B cell (primary cell): Measurements from ENCODE around the gene LRTM1. TPM values are rescaled to one million over a fixed set of nuclear protein-coding genes. Genes with fewer than 3 reads are reported as not detected.

Source experiments
- ATAC-seq: fragments of 200-7000 bp; cut with Tn5 transposase; one replicate; pipeline ENCODE4 v1.10.0; 2021; ENCODE audit warnings: low read depth, mild to moderate bottlenecking, moderate number of reproducible peaks, moderate library complexity
- CTCF ChIA-PET: fragments of 350-600 bp; sonication (Branson Sonifier 250); formaldehyde crosslinking; loops from one replicate; lab custom pipeline; 2021; ENCODE audit warnings: antibody characterized with exemption, inconsistent platforms; lab: Charles Lee
- POLR2A ChIA-PET: fragments of 350-600 bp; sonication (Branson Sonifier 250); formaldehyde crosslinking; loops from one replicate; lab custom pipeline; 2021; ENCODE audit warnings: antibody characterized with exemption; lab: Charles Lee
- DNase-seq: peaks from one replicate; pipeline ENCODE4 v3.0.0; 2013
- H2AFZ ChIP-seq: 2 replicates; pipeline ENCODE4 v1.6.1; 2012; ENCODE audit warnings: mild to moderate bottlenecking, low read depth, low read length; ENCODE audit not compliant: insufficient read depth, poor library complexity, severe bottlenecking
- H3K27ac ChIP-seq, 2 donors: 1 replicate in 1 of 2; 2 replicates in 1 of 2; pipeline ENCODE4 v1.5.1; 2012 to 2013; ENCODE audit warnings: low read length in 2 of 2, mild to moderate bottlenecking in 2 of 2, moderate library complexity in 1 of 2
- H3K27me3 ChIP-seq, 4 experiments: fragments of 200-600 bp in 1 of 4; sonication (generic) in 1 of 4; replicated peaks in 1 of 4; 1 replicate in 2 of 4; 2 replicates in 2 of 4; pipeline versions ENCODE4 v1.6.1 to v1.7.0; 2013 to 2016; ENCODE audit warnings: low read length in 3 of 4, mild to moderate bottlenecking in 2 of 4, mixed read lengths in 1 of 4, moderate library complexity in 1 of 4; ENCODE audit not compliant: insufficient read depth in 4 of 4, control insufficient read depth in 3 of 4; ENCODE audit errors: control extremely low read depth in 1 of 4
- H3K36me3 ChIP-seq, 2 experiments: replicated peaks in 1 of 2; 1 replicate in 1 of 2; 2 replicates in 1 of 2; pipeline versions ENCODE4 v1.6.1 to v1.7.1; 2013; ENCODE audit warnings: low read length in 1 of 2; ENCODE audit not compliant: insufficient read depth in 2 of 2, control insufficient read depth in 1 of 2; ENCODE audit errors: control extremely low read depth in 1 of 2, extremely low read depth in 1 of 2
- H3K4me1 ChIP-seq, 2 donors: fragments of 200-600 bp in 1 of 2; sonication (generic) in 1 of 2; 1 replicate in 1 of 2; 2 replicates in 1 of 2; pipeline versions ENCODE4 v1.5.1 to v1.6.1; 2013 to 2017; ENCODE audit warnings: low read length in 2 of 2; ENCODE audit not compliant: control insufficient read depth in 2 of 2, insufficient read depth in 2 of 2
- H3K4me2 ChIP-seq: replicated peaks from 2 replicates; pipeline ENCODE3; 2012; ENCODE audit warnings: mild to moderate bottlenecking, low read depth, low read length; ENCODE audit not compliant: poor library complexity, severe bottlenecking
- H3K4me3 ChIP-seq, 5 experiments: fragments of 200-600 bp in 1 of 5; sonication (generic) in 1 of 5; 1 replicate in 3 of 5; 2 replicates in 2 of 5; pipeline versions ENCODE4 v1.5.1 to v1.7.0; 2011 to 2016; ENCODE audit warnings: low read length in 4 of 5, mild to moderate bottlenecking in 4 of 5, low read depth in 2 of 5, control low read depth in 1 of 5, moderate library complexity in 1 of 5; ENCODE audit not compliant: insufficient read depth in 1 of 5; ENCODE audit errors: control extremely low read depth in 1 of 5, extremely low read depth in 1 of 5
- H3K79me2 ChIP-seq: fragments of 200-600 bp; sonication (generic); one replicate; pipeline ENCODE4 v1.6.0; 2016; ENCODE audit warnings: low read length; ENCODE audit not compliant: control insufficient read depth, insufficient read depth
- H3K9ac ChIP-seq: fragments of 200-600 bp; sonication (generic); 2 replicates; pipeline ENCODE4 v1.6.1; 2017; ENCODE audit warnings: mild to moderate bottlenecking, low read length, moderate library complexity
- H3K9me3 ChIP-seq, 3 donors: one replicate each; pipeline versions ENCODE4 v1.6.1 to v1.7.1; 2013; ENCODE audit warnings: low read length in 2 of 3; ENCODE audit not compliant: control insufficient read depth in 2 of 3, insufficient read depth in 1 of 3; ENCODE audit errors: control extremely low read depth in 1 of 3
- H4K20me1 ChIP-seq: 2 replicates; pipeline ENCODE4 v1.6.0; 2012; ENCODE audit warnings: mild to moderate bottlenecking, low read length; ENCODE audit not compliant: insufficient read depth, control insufficient read depth, poor library complexity, severe bottlenecking
- H3K27ac Mint-ChIP-seq: one replicate; pipeline ENCODE4 v1.8.0; 2021; ENCODE audit warnings: mixed read lengths
- H3K27me3 Mint-ChIP-seq: one replicate; pipeline ENCODE4 v1.8.0; 2021; ENCODE audit warnings: mixed read lengths
- H3K4me1 Mint-ChIP-seq: one replicate; pipeline ENCODE4 v1.8.0; 2021; ENCODE audit warnings: mixed read lengths
- H3K4me3 Mint-ChIP-seq: one replicate; pipeline ENCODE4 v1.8.0; 2021; ENCODE audit warnings: mixed read lengths
- H3K9me3 Mint-ChIP-seq: one replicate; pipeline ENCODE4 v1.8.0; 2022; ENCODE audit warnings: mixed read lengths; ENCODE audit not compliant: insufficient read depth
- CTCF ChIP-seq: fragments of 200-600 bp; IDR thresholded peaks from one replicate; pipeline ENCODE4 v1.8.0; 2022; ENCODE audit warnings: antibody characterized with exemption, mild to moderate bottlenecking
- EZH2 ChIP-seq: IDR thresholded peaks from 2 replicates; pipeline ENCODE4 v1.6.1; 2012; ENCODE audit warnings: borderline replicate concordance, low read depth, mild to moderate bottlenecking, moderate library complexity, low read length; ENCODE audit not compliant: insufficient read depth, poor library complexity, severe bottlenecking
- WGBS: methylation state at CpG from one replicate; pipeline ENCODE4 v1.1.5; 2013; ENCODE audit warnings: missing lambda C conversion rate; ENCODE audit not compliant: insufficient coverage; 5-methylcytosine and 5-hydroxymethylcytosine counted together
- intact Hi-C: fragments of 100-400 bp; cut with micrococcal nuclease; formaldehyde crosslinking; loops from one replicate; pipeline ENCODE4 v1.10.0; 2022
- polyA plus RNA-seq: library from polyadenylated mRNA; depleted of rRNA; stranded (reverse); fragments of >200 nt; gene quantifications from 2 replicates; pipeline ENCODE4 v1.2.3, GENCODE V29; 2012
- total RNA-seq, 2 donors: library from RNA; stranded (reverse); fragments of 120-200 nt in 1 of 2; gene quantifications; 1 replicate in 1 of 2; 2 replicates in 1 of 2; pipeline versions ENCODE4 v1.2.3 to v1.2.4, GENCODE V29; 2013 to 2022

Gene LRTM1
- total and polyA plus RNA-seq, 2 donors (not counting 1 experiment from before 2014, with no cell fraction given) = not detected

- TF ChIP-seq EZH2 = no peak
- no peak for TF ChIP-seq CTCF
- no peaks in the 10 kb centered on the region for H3K9me3 Mint-ChIP-seq
- H3K4me3 Mint-ChIP-seq = no peak overlapping the region
- no peak overlapping the region for H3K27ac ChIP-seq
- H3K4me1 ChIP-seq = no peaks in the 10 kb centered on the region
- no peaks in the 10 kb centered on the region for H3K4me1 Mint-ChIP-seq
- no peak for DNase-seq
- H4K20me1 ChIP-seq = no peaks in the 10 kb centered on the region
- no peak overlapping the region for H2AFZ ChIP-seq
- H3K4me2 ChIP-seq = no peak overlapping the region
- ATAC-seq = no peak
- no peak overlapping the region for H3K4me3 ChIP-seq
- no peak overlapping the region for H3K9ac ChIP-seq
- H3K27me3 Mint-ChIP-seq = no peaks in the 10 kb centered on the region
- H3K79me2 ChIP-seq = no peaks in the 10 kb centered on the region
- H3K36me3 ChIP-seq = no peaks in the 10 kb centered on the region
- no peaks in the 10 kb centered on the region for H3K27me3 ChIP-seq
- intact Hi-C loops = no loop called here
- no CpG with 5 or more reads among the region's 2 CpGs for WGBS
- ChIA-PET POLR2A (no interaction called here), CTCF (no interaction called here)
- no peak overlapping the region for H3K27ac Mint-ChIP-seq
- H3K9me3 ChIP-seq = peaks cover 0 to 3% (median 0%) of the 10 kb centered on the region in 3 donors
Measured at GRCh38 chr3:54962200-54962599, 34.3 kb upstream of the LRTM1 start.

GRCh38 chr3:54960701-54961100 is 32.8 kb upstream of the LRTM1 start:
- no peaks in the 10 kb centered on the region for H3K36me3 ChIP-seq
- H3K4me1 ChIP-seq = no peaks in the 10 kb centered on the region
- H3K79me2 ChIP-seq = no peaks in the 10 kb centered on the region
- no peak overlapping the region for H3K4me2 ChIP-seq
- POLR2A ChIA-PET = no interaction called here
- CTCF ChIA-PET = no interaction called here
- H3K9ac ChIP-seq = no peak overlapping the region
- no peaks in the 10 kb centered on the region for H3K4me1 Mint-ChIP-seq
- intact Hi-C loops = no loop called here
- no peak overlapping the region for H3K4me3 Mint-ChIP-seq
- peaks cover 0 to 3% (median 0%) of the 10 kb centered on the region in 3 donors for H3K9me3 ChIP-seq
- no peak overlapping the region for H3K27ac ChIP-seq
- DNase-seq = no peak
- H3K4me3 ChIP-seq = no peak overlapping the region
- no peaks in the 10 kb centered on the region for H3K27me3 Mint-ChIP-seq
- H3K9me3 Mint-ChIP-seq = no peaks in the 10 kb centered on the region
- TF ChIP-seq EZH2 (no peak), CTCF (no peak)
- H3K27me3 ChIP-seq = no peaks in the 10 kb centered on the region
- no peak overlapping the region for H3K27ac Mint-ChIP-seq
- WGBS = 82% methylated on average over 2 of the region's 4 CpGs
- ATAC-seq = no peak
- H4K20me1 ChIP-seq = no peaks in the 10 kb centered on the region
- no peak overlapping the region for H2AFZ ChIP-seq
